Activated B cell treated with CpG ODN at 0.5 μM for 24 hours (primary cell): ENCODE data around the gene EPB41L2. TPM values are rescaled to one million over a fixed set of nuclear protein-coding genes. Genes with fewer than 3 reads are reported as not detected.

Source experiments
- ATAC-seq: fragments of 200-7000 bp; cut with Tn5 transposase; one replicate; pipeline ENCODE4 v1.10.0; 2021; ENCODE audit warnings: low read depth, mild to moderate bottlenecking, moderate library complexity
- CTCF ChIA-PET: fragments of 350-600 bp; sonication (Branson Sonifier 250); formaldehyde crosslinking; loops from one replicate; lab custom pipeline; 2021; ENCODE audit warnings: antibody characterized with exemption; lab: Charles Lee
- POLR2A ChIA-PET: fragments of 350-600 bp; sonication (Branson Sonifier 250); formaldehyde crosslinking; loops from one replicate; lab custom pipeline; 2021; ENCODE audit warnings: antibody characterized with exemption; lab: Charles Lee
- DNase-seq: peaks from one replicate; pipeline ENCODE4 v3.0.0; 2022
- H3K27ac Mint-ChIP-seq: one replicate; pipeline ENCODE4 v1.8.0; 2020; ENCODE audit warnings: mixed read lengths
- H3K27me3 Mint-ChIP-seq: one replicate; pipeline ENCODE4 v1.8.0; 2021; ENCODE audit warnings: mixed read lengths
- H3K36me3 Mint-ChIP-seq: one replicate; pipeline ENCODE4 v1.8.0; 2021; ENCODE audit warnings: low read depth, mixed read lengths
- H3K4me1 Mint-ChIP-seq: one replicate; pipeline ENCODE4 v1.8.0; 2021; ENCODE audit warnings: mixed read lengths
- H3K4me3 Mint-ChIP-seq: one replicate; pipeline ENCODE4 v1.8.0; 2020; ENCODE audit warnings: mild to moderate bottlenecking, mixed read lengths
- H3K9me3 Mint-ChIP-seq: one replicate; pipeline ENCODE4 v1.8.0; 2020; ENCODE audit warnings: mixed read lengths
- intact Hi-C: fragments of 100-400 bp; cut with micrococcal nuclease; formaldehyde crosslinking; loops from one replicate; pipeline ENCODE4 v1.15.1; 2024
- total RNA-seq: library from RNA; stranded (reverse); gene quantifications from 2 replicates; pipeline ENCODE4 v1.2.3, GENCODE V29; 2022
- TF ChIP-seq, protein P1 (sequence below): fragments of 200-600 bp; IDR thresholded peaks from one replicate; pipeline ENCODE4 v1.8.0; 2022; ENCODE audit warnings: antibody characterized with exemption, mild to moderate bottlenecking

Gene EPB41L2
- total RNA-seq, 1 donor from 2014 or later: 62.8 TPM

DNA sequence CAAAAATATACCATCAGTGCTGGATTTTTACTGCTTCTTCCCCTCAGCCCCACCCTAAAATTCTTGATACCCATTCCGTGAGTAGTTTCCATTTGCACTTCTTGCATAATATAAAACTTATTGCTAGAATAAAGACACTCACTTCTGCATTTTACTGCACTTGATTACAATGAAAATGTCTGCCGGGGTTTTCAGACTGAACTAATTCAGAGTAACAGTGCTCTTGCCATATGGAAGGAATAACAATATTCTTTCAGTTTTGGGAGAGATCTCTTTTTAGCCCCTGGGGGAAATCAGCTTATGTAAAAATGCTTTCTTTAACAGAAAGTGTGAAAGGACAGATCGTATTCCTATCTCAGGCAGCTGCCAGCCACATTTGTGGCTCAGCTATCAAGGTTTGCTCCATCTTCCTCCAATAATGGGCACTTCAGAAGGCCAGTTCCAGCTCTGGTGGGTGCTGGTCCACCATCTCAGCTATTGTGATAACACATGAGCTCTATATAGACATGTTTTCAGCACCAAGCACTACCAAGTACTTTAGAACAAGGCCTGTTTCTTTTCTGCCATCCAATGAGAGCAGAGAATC is 226.9 kb downstream of the EPB41L2 start:
- DNase-seq (no peak), ATAC-seq (no peak)
- no peaks in the 10 kb centered on the region for H3K4me1 Mint-ChIP-seq
- no peaks in the 10 kb centered on the region for H3K27me3 Mint-ChIP-seq
- ChIA-PET CTCF (no interaction called here), POLR2A (no interaction called here)
- no peak overlapping the region for H3K4me3 Mint-ChIP-seq
- TF ChIP-seq, protein P1, sequence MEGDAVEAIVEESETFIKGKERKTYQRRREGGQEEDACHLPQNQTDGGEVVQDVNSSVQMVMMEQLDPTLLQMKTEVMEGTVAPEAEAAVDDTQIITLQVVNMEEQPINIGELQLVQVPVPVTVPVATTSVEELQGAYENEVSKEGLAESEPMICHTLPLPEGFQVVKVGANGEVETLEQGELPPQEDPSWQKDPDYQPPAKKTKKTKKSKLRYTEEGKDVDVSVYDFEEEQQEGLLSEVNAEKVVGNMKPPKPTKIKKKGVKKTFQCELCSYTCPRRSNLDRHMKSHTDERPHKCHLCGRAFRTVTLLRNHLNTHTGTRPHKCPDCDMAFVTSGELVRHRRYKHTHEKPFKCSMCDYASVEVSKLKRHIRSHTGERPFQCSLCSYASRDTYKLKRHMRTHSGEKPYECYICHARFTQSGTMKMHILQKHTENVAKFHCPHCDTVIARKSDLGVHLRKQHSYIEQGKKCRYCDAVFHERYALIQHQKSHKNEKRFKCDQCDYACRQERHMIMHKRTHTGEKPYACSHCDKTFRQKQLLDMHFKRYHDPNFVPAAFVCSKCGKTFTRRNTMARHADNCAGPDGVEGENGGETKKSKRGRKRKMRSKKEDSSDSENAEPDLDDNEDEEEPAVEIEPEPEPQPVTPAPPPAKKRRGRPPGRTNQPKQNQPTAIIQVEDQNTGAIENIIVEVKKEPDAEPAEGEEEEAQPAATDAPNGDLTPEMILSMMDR: no peak
- no peak overlapping the region for H3K27ac Mint-ChIP-seq
- intact Hi-C loops: no loop called here
- H3K36me3 Mint-ChIP-seq: peaks cover 17% of the 10 kb centered on the region
- no peaks in the 10 kb centered on the region for H3K9me3 Mint-ChIP-seq

DNA sequence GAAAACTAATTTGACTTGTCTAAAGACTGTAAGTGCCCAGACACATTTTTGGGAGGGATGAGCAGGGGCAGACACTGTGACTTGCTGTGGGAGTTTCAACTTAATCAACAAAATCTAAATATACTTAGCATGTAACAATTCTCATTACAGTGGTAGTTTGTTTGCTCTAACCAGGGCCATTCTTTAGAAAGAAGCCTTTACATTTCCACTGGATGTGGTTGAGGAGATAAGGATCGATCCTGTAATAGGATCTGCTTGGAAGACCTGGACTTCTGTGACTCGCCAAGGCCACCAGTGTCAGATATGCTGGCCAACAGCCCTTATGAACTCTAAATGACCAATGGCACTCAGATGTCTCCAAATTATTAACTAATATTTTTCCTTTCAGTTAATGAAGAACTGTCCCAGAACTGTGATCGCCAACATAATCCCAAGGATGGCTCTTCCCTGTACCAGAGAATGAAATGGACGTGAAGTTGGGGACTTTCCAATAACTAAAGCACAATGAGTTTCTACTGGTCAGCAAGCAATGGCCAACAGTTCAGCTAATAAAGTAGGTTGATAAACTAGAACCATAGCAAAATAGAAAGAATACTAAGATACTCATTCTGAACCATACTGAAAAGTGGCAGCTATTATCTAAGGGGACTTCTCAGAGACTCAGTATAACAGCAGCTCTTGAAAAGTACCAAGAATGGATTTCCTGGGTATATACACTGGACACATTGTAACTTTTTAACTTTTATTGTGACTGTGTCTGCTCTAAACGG is 228.4 kb downstream of the EPB41L2 start:
- ChIA-PET POLR2A (no interaction called here), CTCF (no interaction called here)
- Mint-ChIP-seq H3K27ac (no peak overlapping the region), H3K27me3 (no peaks in the 10 kb centered on the region), H3K36me3 (peaks cover 9% of the 10 kb centered on the region), H3K4me3 (no peak overlapping the region), H3K9me3 (no peaks in the 10 kb centered on the region), H3K4me1 (no peaks in the 10 kb centered on the region)
- ATAC-seq (no peak), DNase-seq (no peak)
- TF ChIP-seq, protein P1: no peak
- intact Hi-C loops: no loop called here

DNA sequence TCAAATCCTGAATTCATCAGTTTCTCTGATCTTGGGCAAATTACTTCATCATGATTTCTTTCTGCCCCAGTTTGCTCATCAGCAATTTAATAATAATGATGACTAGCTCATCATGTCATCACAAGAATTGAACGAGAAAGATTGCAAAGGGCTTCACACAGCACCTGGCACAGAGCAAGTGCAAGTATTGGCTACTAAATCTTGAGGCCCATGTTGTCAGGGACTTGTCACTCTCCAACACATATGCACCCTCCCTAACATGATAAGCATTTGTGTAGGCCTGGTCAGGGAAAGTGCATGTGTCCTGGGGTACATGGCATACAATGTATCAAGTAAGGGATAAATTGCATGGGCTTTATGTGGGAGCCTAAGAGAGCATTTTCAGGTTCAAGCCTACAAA is 229.5 kb downstream of the EPB41L2 start:
- ATAC-seq (no peak), DNase-seq (no peak)
- intact Hi-C loops: no loop called here
- TF ChIP-seq, protein P1: no peak
- POLR2A ChIA-PET: no interaction called here
- Mint-ChIP-seq H3K9me3 (no peaks in the 10 kb centered on the region), H3K27ac (no peak overlapping the region), H3K27me3 (no peaks in the 10 kb centered on the region), H3K4me1 (no peaks in the 10 kb centered on the region), H3K36me3 (peaks cover 3% of the 10 kb centered on the region), H3K4me3 (no peak overlapping the region)
- CTCF ChIA-PET: no interaction called here

DNA sequence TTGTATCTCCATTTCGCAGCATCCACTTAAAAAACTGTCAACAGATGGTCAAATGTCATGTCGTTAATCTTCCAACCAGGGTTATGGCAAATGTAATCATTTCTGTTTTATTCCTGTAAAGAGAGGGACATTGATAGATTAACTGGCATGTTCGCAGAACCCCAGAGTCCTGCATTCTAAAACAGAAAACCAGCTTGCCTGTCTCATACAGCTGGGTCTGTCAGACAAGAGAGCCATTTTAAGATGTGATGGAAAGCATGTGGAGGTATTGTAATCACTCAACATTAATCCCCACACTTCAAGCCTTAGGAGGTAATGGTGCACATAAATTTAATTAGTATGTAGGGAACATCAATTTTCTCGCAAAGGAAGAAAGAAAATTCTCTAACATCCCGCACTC is 231.4 kb downstream of the EPB41L2 start:
- Mint-ChIP-seq H3K27ac (no peak overlapping the region), H3K4me1 (no peaks in the 10 kb centered on the region), H3K9me3 (no peaks in the 10 kb centered on the region), H3K4me3 (no peak overlapping the region), H3K36me3 (no peaks in the 10 kb centered on the region), H3K27me3 (no peaks in the 10 kb centered on the region)
- TF ChIP-seq, protein P1: no peak
- POLR2A ChIA-PET: no interaction called here
- ATAC-seq (no peak), DNase-seq (no peak)
- intact Hi-C loops: no loop called here
- CTCF ChIA-PET: no interaction called here

DNA sequence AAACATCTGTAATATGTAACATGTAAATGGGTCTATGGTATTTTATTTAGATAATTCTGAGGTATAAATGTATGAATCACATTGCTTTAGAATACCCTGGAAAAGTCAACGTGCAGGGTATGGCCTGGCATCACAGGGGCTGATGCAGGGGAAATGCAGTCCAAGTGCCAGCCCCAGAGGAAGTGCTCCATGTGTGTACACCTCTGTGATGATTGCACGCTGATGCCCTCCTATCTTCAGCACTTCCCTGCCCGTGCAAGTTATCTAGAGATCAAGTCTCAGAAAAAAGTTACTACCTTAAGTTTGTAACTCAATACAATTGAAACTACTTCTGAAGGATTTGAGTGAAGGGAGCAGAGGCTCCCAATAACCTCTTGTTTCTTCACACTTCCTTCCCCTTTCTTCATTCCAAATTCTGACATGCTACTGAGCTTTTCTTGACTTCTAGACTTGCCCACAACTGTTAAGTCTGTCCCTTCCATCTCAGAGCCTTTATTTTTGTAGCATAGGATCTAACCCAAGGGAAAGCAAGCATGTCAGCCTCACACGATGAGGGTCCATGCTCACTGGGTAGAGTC is 233.6 kb downstream of the EPB41L2 start:
- Mint-ChIP-seq H3K27ac (no peak overlapping the region), H3K9me3 (no peaks in the 10 kb centered on the region), H3K36me3 (no peaks in the 10 kb centered on the region), H3K4me3 (no peak overlapping the region), H3K4me1 (no peaks in the 10 kb centered on the region), H3K27me3 (no peaks in the 10 kb centered on the region)
- CTCF ChIA-PET: no interaction called here
- DNase-seq (no peak), ATAC-seq (no peak)
- TF ChIP-seq, protein P1: no peak
- POLR2A ChIA-PET: no interaction called here
- intact Hi-C loops: no loop called here
